Measurements from ENCODE around the gene ANKRD30A. TPM values are rescaled to one million over a fixed set of nuclear protein-coding genes. Genes with fewer than 3 reads are reported as not detected.

ANKRD30A gene
- total RNA-seq, 1 experiment from 2014 or later = not detected

DNA sequence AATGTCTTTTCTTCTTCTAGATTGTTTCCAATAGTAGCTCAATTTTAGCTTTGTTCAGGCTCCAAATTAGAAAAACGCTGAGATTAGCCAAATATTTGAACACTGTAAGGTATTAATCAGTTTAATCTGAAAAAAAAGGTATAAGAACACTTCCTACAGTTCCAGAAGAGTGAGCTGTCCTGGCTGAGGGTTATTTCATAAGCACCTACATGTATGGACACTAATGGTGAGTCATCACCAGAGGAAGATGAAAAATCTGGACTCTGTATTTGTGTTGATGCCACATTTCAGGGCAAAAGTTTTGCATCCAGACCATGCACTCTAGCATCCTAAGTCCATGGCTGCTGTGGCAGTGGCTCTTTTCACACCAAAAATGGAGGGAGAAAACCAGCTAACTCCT, 189.5 kb downstream of the ANKRD30A start (continued):
- TF ChIP-seq, protein P1, sequence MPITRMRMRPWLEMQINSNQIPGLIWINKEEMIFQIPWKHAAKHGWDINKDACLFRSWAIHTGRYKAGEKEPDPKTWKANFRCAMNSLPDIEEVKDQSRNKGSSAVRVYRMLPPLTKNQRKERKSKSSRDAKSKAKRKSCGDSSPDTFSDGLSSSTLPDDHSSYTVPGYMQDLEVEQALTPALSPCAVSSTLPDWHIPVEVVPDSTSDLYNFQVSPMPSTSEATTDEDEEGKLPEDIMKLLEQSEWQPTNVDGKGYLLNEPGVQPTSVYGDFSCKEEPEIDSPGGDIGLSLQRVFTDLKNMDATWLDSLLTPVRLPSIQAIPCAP (CRISPR knock-in tag; IDR thresholded peaks at IDR 0.05) = no peak

DNA sequence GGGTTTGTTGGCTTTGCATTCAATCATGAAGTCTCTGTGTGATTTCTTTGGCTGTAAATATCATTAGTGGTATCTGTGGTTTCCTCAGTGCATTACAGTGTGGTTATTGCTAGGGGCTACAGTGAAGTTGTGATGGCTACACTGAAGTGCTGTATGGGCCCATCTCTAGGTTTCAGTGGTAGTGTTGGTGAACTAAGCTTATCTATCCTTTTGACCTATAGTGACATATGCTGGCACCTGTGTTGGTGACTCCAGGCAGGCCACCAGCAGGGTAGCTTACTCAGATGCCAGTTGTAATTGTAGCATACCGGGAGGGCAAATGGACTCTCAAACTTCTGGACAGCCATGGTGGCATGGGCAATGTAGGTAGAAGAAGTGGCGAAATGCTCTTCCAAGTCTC, 219.0 kb downstream of the ANKRD30A start:
- Mint-ChIP-seq H3K36me3 (peaks cover 58% of the 10 kb centered on the region), H3K4me3 (no peak overlapping the region), H3K27ac (no peak overlapping the region), H3K9me3 (peaks cover 83% of the 10 kb centered on the region), H3K4me1 (no peaks in the 10 kb centered on the region), H3K27me3 (ENCODE audit: low read depth) (peaks cover 4% of the 10 kb centered on the region)
- ChIA-PET CTCF (no interaction called here), POLR2A (no interaction called here)
- DNase-seq (ENCODE audit: low spot score) (no peak), ATAC-seq (no peak)
- TF ChIP-seq SMAD3 (CRISPR knock-in tag; IDR thresholded peaks at IDR 0.05; ENCODE audit: borderline replicate concordance) (no peak), FOXK1 (CRISPR knock-in tag; IDR thresholded peaks at IDR 0.05) (no peak), GTF2I (CRISPR knock-in tag; conservative IDR thresholded peaks at IDR 0.05) (no peak), ZNF138 (CRISPR knock-in tag; conservative IDR thresholded peaks at IDR 0.05) (no peak)

DNA sequence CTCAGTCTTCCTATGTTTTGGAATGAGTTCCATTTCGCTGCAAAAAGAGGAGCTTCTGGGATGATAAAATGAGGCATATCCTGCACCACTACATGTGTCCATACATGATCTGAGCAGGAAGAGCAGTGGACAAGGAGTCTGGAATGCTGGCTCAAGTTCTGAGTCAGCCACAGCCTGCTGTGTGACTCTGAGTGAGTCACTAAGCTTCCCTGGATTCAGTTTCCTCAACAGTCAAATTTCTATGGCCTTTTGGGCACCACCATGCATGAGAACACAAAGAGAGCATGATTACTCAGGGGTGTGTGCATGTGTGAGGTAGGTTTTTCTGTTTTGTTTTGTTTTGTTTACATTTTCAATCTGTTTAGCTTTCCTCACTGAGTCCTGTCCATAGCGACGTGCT, 254.6 kb downstream of the ANKRD30A start:
- Mint-ChIP-seq H3K4me3 (no peak overlapping the region), H3K27ac (no peak overlapping the region), H3K4me1 (no peaks in the 10 kb centered on the region), H3K27me3 (ENCODE audit: low read depth) (peaks cover 8% of the 10 kb centered on the region), H3K36me3 (peaks cover 68% of the 10 kb centered on the region), H3K9me3 (peaks cover 78% of the 10 kb centered on the region)
- POLR2A ChIA-PET = no interaction called here
- TF ChIP-seq, protein P2, sequence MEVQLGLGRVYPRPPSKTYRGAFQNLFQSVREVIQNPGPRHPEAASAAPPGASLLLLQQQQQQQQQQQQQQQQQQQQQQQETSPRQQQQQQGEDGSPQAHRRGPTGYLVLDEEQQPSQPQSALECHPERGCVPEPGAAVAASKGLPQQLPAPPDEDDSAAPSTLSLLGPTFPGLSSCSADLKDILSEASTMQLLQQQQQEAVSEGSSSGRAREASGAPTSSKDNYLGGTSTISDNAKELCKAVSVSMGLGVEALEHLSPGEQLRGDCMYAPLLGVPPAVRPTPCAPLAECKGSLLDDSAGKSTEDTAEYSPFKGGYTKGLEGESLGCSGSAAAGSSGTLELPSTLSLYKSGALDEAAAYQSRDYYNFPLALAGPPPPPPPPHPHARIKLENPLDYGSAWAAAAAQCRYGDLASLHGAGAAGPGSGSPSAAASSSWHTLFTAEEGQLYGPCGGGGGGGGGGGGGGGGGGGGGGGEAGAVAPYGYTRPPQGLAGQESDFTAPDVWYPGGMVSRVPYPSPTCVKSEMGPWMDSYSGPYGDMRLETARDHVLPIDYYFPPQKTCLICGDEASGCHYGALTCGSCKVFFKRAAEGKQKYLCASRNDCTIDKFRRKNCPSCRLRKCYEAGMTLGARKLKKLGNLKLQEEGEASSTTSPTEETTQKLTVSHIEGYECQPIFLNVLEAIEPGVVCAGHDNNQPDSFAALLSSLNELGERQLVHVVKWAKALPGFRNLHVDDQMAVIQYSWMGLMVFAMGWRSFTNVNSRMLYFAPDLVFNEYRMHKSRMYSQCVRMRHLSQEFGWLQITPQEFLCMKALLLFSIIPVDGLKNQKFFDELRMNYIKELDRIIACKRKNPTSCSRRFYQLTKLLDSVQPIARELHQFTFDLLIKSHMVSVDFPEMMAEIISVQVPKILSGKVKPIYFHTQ (CRISPR knock-in tag; IDR thresholded peaks at IDR 0.05) = no peak
- TF ChIP-seq, protein P3, sequence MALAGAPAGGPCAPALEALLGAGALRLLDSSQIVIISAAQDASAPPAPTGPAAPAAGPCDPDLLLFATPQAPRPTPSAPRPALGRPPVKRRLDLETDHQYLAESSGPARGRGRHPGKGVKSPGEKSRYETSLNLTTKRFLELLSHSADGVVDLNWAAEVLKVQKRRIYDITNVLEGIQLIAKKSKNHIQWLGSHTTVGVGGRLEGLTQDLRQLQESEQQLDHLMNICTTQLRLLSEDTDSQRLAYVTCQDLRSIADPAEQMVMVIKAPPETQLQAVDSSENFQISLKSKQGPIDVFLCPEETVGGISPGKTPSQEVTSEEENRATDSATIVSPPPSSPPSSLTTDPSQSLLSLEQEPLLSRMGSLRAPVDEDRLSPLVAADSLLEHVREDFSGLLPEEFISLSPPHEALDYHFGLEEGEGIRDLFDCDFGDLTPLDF (CRISPR knock-in tag; IDR thresholded peaks at IDR 0.05) = no peak
- TF ChIP-seq ZNF219 (CRISPR knock-in tag; IDR thresholded peaks at IDR 0.05; ENCODE audit: borderline replicate concordance) = no peak
- TF ChIP-seq MYBL2 (CRISPR knock-in tag; IDR thresholded peaks at IDR 0.05) = no peak
- TF ChIP-seq TCF7 (CRISPR knock-in tag; IDR thresholded peaks at IDR 0.05; ENCODE audit: low read depth) = no peak
- no peak for TF ChIP-seq SMAD4 (CRISPR knock-in tag; IDR thresholded peaks at IDR 0.05)
- TF ChIP-seq NR2C2 (CRISPR knock-in tag; IDR thresholded peaks at IDR 0.05) = no peak
- TF ChIP-seq ZNF416 (CRISPR knock-in tag; IDR thresholded peaks at IDR 0.05) = no peak
- TF ChIP-seq ZNF121 (CRISPR knock-in tag; IDR thresholded peaks at IDR 0.05) = no peak
- TF ChIP-seq NFYB (CRISPR knock-in tag; conservative IDR thresholded peaks at IDR 0.05; ENCODE audit: low read depth) = no peak
- TF ChIP-seq ETV6 (CRISPR knock-in tag; IDR thresholded peaks at IDR 0.05) = no peak
- TF ChIP-seq, protein P4, sequence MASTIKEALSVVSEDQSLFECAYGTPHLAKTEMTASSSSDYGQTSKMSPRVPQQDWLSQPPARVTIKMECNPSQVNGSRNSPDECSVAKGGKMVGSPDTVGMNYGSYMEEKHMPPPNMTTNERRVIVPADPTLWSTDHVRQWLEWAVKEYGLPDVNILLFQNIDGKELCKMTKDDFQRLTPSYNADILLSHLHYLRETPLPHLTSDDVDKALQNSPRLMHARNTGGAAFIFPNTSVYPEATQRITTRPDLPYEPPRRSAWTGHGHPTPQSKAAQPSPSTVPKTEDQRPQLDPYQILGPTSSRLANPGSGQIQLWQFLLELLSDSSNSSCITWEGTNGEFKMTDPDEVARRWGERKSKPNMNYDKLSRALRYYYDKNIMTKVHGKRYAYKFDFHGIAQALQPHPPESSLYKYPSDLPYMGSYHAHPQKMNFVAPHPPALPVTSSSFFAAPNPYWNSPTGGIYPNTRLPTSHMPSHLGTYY (CRISPR knock-in tag; IDR thresholded peaks at IDR 0.05) = no peak
- TF ChIP-seq, protein P5, sequence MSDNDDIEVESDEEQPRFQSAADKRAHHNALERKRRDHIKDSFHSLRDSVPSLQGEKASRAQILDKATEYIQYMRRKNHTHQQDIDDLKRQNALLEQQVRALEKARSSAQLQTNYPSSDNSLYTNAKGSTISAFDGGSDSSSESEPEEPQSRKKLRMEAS (CRISPR knock-in tag; IDR thresholded peaks at IDR 0.05) = no peak
- TF ChIP-seq TEAD4 (CRISPR knock-in tag; IDR thresholded peaks at IDR 0.05) = no peak
- TF ChIP-seq ATF1 (CRISPR knock-in tag; IDR thresholded peaks at IDR 0.05) = no peak
- TF ChIP-seq SOX15 (CRISPR knock-in tag; IDR thresholded peaks at IDR 0.05) = no peak
- TF ChIP-seq, protein P6, sequence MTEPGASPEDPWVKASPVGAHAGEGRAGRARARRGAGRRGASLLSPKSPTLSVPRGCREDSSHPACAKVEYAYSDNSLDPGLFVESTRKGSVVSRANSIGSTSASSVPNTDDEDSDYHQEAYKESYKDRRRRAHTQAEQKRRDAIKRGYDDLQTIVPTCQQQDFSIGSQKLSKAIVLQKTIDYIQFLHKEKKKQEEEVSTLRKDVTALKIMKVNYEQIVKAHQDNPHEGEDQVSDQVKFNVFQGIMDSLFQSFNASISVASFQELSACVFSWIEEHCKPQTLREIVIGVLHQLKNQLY (CRISPR knock-in tag; IDR thresholded peaks at IDR 0.05) = no peak
- no peak for TF ChIP-seq FOXJ3 (CRISPR knock-in tag; IDR thresholded peaks at IDR 0.05; ENCODE audit: borderline replicate concordance)
- TF ChIP-seq SMAD3 (CRISPR knock-in tag; IDR thresholded peaks at IDR 0.05; ENCODE audit: borderline replicate concordance) = no peak
- TF ChIP-seq, protein P1 (CRISPR knock-in tag; IDR thresholded peaks at IDR 0.05) = no peak
- CTCF ChIA-PET = no interaction called here
- ATAC-seq (no peak), DNase-seq (ENCODE audit: low spot score) (no peak)

Measured in WTC11 (cell line).